ENCODE data around the gene GDNF. TPM values are rescaled to one million over a fixed set of nuclear protein-coding genes. Genes with fewer than 3 reads are reported as not detected.

Gene GDNF
- polyA plus RNA-seq, 3 donors: not detected

GRCh38 chr5:37774912-37775483 is 64.8 kb downstream of the GDNF start:
- no peak overlapping the region for H3K4me3 Mint-ChIP-seq
- Histone ChIP-seq H2AFZ (ENCODE audit: insufficient read depth, low read depth, low read length, poor library complexity, severe bottlenecking) (no peak overlapping the region), H3K9me3 (replicated peaks in 1 of 2; ENCODE audit: control insufficient read depth in 1 of 2, insufficient read depth in 1 of 2, low read length in 2 of 2) (peaks cover 10 to 28% of the 10 kb centered on the region in 2 donors), H3K27ac (ENCODE audit: low read depth in 1 of 2, low read length in 2 of 2) (no peak overlapping the region), H3K4me2 (replicated peaks; ENCODE audit: extremely low read depth, low read length, poor library complexity, severe bottlenecking) (no peak overlapping the region), H3K36me3 (replicated peaks in 1 of 2; ENCODE audit: control insufficient read depth in 1 of 2, insufficient read depth in 2 of 2, low read length in 2 of 2) (no peaks in the 10 kb centered on the region), H4K20me1 (ENCODE audit: insufficient read depth, low read length) (no peaks in the 10 kb centered on the region), H3K4me3 (replicated peaks in 1 of 3; ENCODE audit: low read depth in 2 of 3, low read length in 3 of 3) (no peak overlapping the region), H3K9ac (ENCODE audit: insufficient read depth, low read length, poor library complexity, severe bottlenecking) (no peak overlapping the region), H3K79me2 (ENCODE audit: insufficient read depth, low read length) (no peaks in the 10 kb centered on the region), H3K4me1 (ENCODE audit: control insufficient read depth in 1 of 2, insufficient read depth in 2 of 2, low read length in 2 of 2) (no peaks in the 10 kb centered on the region), H3K27me3 (ENCODE audit: control insufficient read depth in 2 of 2, insufficient read depth in 2 of 2, low read length in 2 of 2) (no peaks in the 10 kb centered on the region)
- no peak for DNase-seq
- H3K9me3 Mint-ChIP-seq: peaks cover 9 to 36% (median 20%) of the 10 kb centered on the region in 7 donors
- no peak overlapping the region for H3K27ac Mint-ChIP-seq
- peak; percentile 59 for TF ChIP-seq CTCF (IDR thresholded peaks at IDR 0.05)
- 100% methylated on average over 6 of the region's 9 CpGs for WGBS (ENCODE audit: insufficient coverage)
- intact Hi-C loops (cut with micrococcal nuclease): no loop called here
- H3K4me1 Mint-ChIP-seq: peaks cover 4% of the 10 kb centered on the region
- no peaks in the 10 kb centered on the region for H3K36me3 Mint-ChIP-seq
- H3K27me3 Mint-ChIP-seq (ENCODE audit: low read depth in 3 of 3): peaks cover 0 to 9% (median 4%) of the 10 kb centered on the region in 3 donors

GRCh38 chr5:37773809-37774208 is 66.0 kb downstream of the GDNF start:
- H2AFZ ChIP-seq (ENCODE audit: insufficient read depth, low read depth, low read length, poor library complexity, severe bottlenecking): no peak overlapping the region
- H3K27ac Mint-ChIP-seq: no peak overlapping the region
- no CpG with 5 or more reads among the region's 1 CpG for WGBS (ENCODE audit: insufficient coverage)
- H3K4me3 Mint-ChIP-seq: no peak overlapping the region
- TF ChIP-seq CTCF (IDR thresholded peaks at IDR 0.05): no peak
- H4K20me1 ChIP-seq (ENCODE audit: insufficient read depth, low read length): no peaks in the 10 kb centered on the region
- H3K9me3 ChIP-seq (replicated peaks in 1 of 2; ENCODE audit: control insufficient read depth in 1 of 2, insufficient read depth in 1 of 2, low read length in 2 of 2): peaks cover 10 to 28% of the 10 kb centered on the region in 2 donors
- no peak overlapping the region for H3K4me2 ChIP-seq (replicated peaks; ENCODE audit: extremely low read depth, low read length, poor library complexity, severe bottlenecking)
- no peaks in the 10 kb centered on the region for H3K27me3 ChIP-seq (ENCODE audit: control insufficient read depth in 2 of 2, insufficient read depth in 2 of 2, low read length in 2 of 2)
- H3K36me3 Mint-ChIP-seq: no peaks in the 10 kb centered on the region
- peaks cover 9 to 36% (median 20%) of the 10 kb centered on the region in 7 donors for H3K9me3 Mint-ChIP-seq
- H3K27ac ChIP-seq (ENCODE audit: low read depth in 1 of 2, low read length in 2 of 2): no peak overlapping the region
- no peaks in the 10 kb centered on the region for H3K36me3 ChIP-seq (replicated peaks in 1 of 2; ENCODE audit: control insufficient read depth in 1 of 2, insufficient read depth in 2 of 2, low read length in 2 of 2)
- no peaks in the 10 kb centered on the region for H3K79me2 ChIP-seq (ENCODE audit: insufficient read depth, low read length)
- intact Hi-C loops (cut with micrococcal nuclease): no loop called here
- H3K4me1 Mint-ChIP-seq: peaks cover 4% of the 10 kb centered on the region
- no peak for DNase-seq
- H3K4me3 ChIP-seq (replicated peaks in 1 of 3; ENCODE audit: low read depth in 2 of 3, low read length in 3 of 3): no peak overlapping the region
- peaks cover 0 to 12% (median 4%) of the 10 kb centered on the region in 3 donors for H3K27me3 Mint-ChIP-seq (ENCODE audit: low read depth in 3 of 3)
- H3K9ac ChIP-seq (ENCODE audit: insufficient read depth, low read length, poor library complexity, severe bottlenecking): no peak overlapping the region
- H3K4me1 ChIP-seq (ENCODE audit: control insufficient read depth in 1 of 2, insufficient read depth in 2 of 2, low read length in 2 of 2): no peaks in the 10 kb centered on the region
